ENCODE measurements around the gene SDS.

GRCh38 chr12:113399490-113399889 lies 4.2 kb downstream of the SDS start:
- TF ChIP-seq, protein P1, sequence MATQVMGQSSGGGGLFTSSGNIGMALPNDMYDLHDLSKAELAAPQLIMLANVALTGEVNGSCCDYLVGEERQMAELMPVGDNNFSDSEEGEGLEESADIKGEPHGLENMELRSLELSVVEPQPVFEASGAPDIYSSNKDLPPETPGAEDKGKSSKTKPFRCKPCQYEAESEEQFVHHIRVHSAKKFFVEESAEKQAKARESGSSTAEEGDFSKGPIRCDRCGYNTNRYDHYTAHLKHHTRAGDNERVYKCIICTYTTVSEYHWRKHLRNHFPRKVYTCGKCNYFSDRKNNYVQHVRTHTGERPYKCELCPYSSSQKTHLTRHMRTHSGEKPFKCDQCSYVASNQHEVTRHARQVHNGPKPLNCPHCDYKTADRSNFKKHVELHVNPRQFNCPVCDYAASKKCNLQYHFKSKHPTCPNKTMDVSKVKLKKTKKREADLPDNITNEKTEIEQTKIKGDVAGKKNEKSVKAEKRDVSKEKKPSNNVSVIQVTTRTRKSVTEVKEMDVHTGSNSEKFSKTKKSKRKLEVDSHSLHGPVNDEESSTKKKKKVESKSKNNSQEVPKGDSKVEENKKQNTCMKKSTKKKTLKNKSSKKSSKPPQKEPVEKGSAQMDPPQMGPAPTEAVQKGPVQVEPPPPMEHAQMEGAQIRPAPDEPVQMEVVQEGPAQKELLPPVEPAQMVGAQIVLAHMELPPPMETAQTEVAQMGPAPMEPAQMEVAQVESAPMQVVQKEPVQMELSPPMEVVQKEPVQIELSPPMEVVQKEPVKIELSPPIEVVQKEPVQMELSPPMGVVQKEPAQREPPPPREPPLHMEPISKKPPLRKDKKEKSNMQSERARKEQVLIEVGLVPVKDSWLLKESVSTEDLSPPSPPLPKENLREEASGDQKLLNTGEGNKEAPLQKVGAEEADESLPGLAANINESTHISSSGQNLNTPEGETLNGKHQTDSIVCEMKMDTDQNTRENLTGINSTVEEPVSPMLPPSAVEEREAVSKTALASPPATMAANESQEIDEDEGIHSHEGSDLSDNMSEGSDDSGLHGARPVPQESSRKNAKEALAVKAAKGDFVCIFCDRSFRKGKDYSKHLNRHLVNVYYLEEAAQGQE (IDR thresholded peaks at IDR 0.05) = no peak
- TF ChIP-seq EGR1 (IDR thresholded peaks at IDR 0.05; ENCODE audit: low read depth in 2 of 2) = no peak
- TF ChIP-seq CTCF (IDR thresholded peaks at IDR 0.05; ENCODE audit: low read depth, low read length, missing input control) = no peak
- TF ChIP-seq TAF1 (conservative IDR thresholded peaks at IDR 0.05) = no peak
- no peak for TF ChIP-seq RAD21 (IDR thresholded peaks at IDR 0.05)
- no peak for TF ChIP-seq FOXA1 (IDR thresholded peaks at IDR 0.05)
- TF ChIP-seq ZBTB33 (IDR thresholded peaks at IDR 0.05) = no peak
- TF ChIP-seq HNF4G (IDR thresholded peaks at IDR 0.05) = no peak
- TF ChIP-seq SP1 (IDR thresholded peaks at IDR 0.05) = no peak
- TF ChIP-seq, protein P2, sequence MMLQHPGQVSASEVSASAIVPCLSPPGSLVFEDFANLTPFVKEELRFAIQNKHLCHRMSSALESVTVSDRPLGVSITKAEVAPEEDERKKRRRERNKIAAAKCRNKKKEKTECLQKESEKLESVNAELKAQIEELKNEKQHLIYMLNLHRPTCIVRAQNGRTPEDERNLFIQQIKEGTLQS (IDR thresholded peaks at IDR 0.05) = no peak
- TF ChIP-seq, protein P3, sequence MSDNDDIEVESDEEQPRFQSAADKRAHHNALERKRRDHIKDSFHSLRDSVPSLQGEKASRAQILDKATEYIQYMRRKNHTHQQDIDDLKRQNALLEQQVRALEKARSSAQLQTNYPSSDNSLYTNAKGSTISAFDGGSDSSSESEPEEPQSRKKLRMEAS (IDR thresholded peaks at IDR 0.05) = no peak
